ENCODE results near the gene DESI2.

Gene DESI2

DNA sequence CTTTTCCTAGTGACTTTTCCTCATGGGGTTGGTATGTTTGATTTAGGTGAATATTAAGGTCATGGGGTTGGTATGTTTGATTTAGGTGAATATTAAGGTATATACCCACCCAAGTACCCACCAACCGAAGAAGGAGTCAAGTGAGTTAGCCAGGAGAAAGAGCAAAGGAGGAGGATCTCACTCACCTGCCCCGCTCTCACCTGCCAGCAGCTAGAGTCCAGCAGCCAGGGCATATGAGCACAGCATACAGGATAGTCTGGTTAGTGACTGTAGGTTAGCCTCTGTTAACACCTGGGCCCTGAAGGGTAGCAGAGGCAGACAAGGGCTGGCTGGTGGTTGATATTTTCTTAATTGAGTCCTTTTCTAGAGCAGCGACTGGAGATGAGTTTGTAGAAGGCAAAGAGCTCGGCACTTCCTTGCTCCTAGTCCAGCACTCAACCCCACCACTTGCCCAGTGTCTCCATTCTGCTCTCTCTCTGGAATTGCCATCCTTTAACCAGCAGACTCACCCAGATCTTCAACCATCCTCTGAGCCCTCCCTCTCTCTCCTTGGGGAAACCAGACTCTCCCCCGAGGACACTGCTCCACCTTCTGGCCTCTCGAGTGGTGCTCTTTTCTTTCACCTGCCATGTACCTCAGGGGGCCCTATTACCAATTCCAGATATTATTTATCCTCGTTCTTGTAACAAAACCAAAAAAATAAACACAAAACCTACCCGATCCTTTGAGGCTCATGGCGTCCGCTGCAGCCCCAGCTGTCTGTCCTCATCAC lies 16.3 kb upstream of the DESI2 start:
- Histone ChIP-seq H3K36me3 (ENCODE audit: control insufficient read depth in 2 of 2, insufficient read depth in 2 of 2, low read length in 2 of 2) (no peaks in the 10 kb centered on the region), H3K9me3 (ENCODE audit: control insufficient read depth in 2 of 2, low read length in 2 of 2) (no peaks in the 10 kb centered on the region), H3K4me3 (ENCODE audit: low read length in 2 of 2) (no peak overlapping the region), H3K27ac (ENCODE audit: low read length) (no peak overlapping the region), H3K4me1 (ENCODE audit: control insufficient read depth, insufficient read depth, low read length) (no peaks in the 10 kb centered on the region), H3K27me3 (ENCODE audit: control insufficient read depth in 1 of 2, insufficient read depth in 2 of 2, low read length in 2 of 2) (no peaks in the 10 kb centered on the region), H3K9ac (ENCODE audit: low read length in 2 of 2) (no peak overlapping the region)

DNA sequence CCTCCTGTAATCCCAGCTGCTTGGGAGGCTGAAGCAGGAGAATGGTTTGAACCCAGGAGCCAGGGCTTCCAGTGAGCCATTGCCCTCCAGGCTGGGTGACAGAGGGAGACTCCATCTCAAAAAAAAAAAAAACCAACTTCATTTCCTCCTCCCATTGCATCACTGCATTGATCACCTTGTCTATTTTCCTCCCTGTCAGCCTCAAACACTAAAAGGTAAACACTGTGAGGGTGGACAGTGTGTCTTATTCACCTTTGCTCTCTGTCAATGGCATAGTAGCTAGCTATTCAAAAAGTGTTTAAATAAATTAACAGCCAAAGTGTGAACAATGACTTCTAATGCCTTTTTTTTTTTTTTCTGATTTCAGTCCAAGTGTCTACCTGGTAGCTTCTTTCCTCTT lies 13.4 kb upstream of the DESI2 start:
- Histone ChIP-seq H3K36me3 (ENCODE audit: control insufficient read depth in 2 of 2, insufficient read depth in 2 of 2, low read length in 2 of 2) (no peaks in the 10 kb centered on the region), H3K9me3 (ENCODE audit: control insufficient read depth in 2 of 2, low read length in 2 of 2) (no peaks in the 10 kb centered on the region), H3K4me1 (ENCODE audit: control insufficient read depth, insufficient read depth, low read length) (no peaks in the 10 kb centered on the region), H3K27ac (ENCODE audit: low read length) (no peak overlapping the region), H3K4me3 (ENCODE audit: low read length in 2 of 2) (no peak overlapping the region), H3K9ac (ENCODE audit: low read length in 2 of 2) (no peak overlapping the region), H3K27me3 (ENCODE audit: control insufficient read depth in 1 of 2, insufficient read depth in 2 of 2, low read length in 2 of 2) (no peaks in the 10 kb centered on the region)

DNA sequence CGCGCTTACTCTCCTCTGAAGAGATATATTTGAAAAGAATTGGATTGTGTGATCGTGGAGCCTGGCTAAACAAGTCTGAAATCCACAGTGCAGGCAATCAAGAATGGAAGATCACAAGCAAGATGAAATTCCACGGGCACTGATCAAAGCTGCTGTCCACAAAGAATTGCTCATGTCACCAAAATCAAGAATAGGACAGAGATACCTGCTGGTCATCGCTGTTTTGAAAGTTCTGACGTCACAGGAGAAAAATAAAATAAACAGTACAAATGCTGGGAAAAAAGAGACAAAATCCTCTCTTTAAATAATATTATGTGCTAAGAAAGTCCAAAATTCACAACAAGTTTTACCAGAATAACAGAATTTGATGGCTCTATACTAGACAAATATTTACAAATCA lies 12.0 kb upstream of the DESI2 start:
- H3K27ac ChIP-seq (ENCODE audit: low read length): no peak overlapping the region
- no peak overlapping the region for H3K9ac ChIP-seq (ENCODE audit: low read length in 2 of 2)
- H3K4me1 ChIP-seq (ENCODE audit: control insufficient read depth, insufficient read depth, low read length): no peaks in the 10 kb centered on the region

DNA sequence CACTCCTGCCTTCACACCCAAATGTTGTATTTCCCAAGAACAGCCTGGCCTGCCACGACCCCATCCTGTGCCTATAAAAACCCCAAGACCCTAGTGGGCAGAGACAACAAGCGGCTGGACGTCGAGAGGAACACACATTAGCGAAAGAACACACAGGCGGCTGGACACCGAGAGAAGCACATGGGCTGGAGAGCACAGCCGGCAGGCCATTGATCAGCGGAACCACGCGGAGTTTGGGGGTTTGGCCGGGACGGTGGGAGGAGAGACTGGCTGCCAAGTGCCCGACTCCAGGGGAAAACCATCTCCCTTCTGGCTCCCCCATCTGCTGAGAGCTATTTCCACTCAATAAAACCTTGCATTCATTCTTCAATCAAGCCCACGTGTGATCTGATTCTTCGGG lies 10.4 kb upstream of the DESI2 start:
- Histone ChIP-seq H3K36me3 (ENCODE audit: control insufficient read depth in 2 of 2, insufficient read depth in 2 of 2, low read length in 2 of 2) (no peaks in the 10 kb centered on the region), H3K9me3 (ENCODE audit: control insufficient read depth in 2 of 2, low read length in 2 of 2) (no peaks in the 10 kb centered on the region), H3K9ac (ENCODE audit: low read length in 2 of 2) (no peak overlapping the region), H3K4me3 (ENCODE audit: low read length in 2 of 2) (no peak overlapping the region), H3K27ac (ENCODE audit: low read length) (no peak overlapping the region), H3K4me1 (ENCODE audit: control insufficient read depth, insufficient read depth, low read length) (no peaks in the 10 kb centered on the region), H3K27me3 (ENCODE audit: control insufficient read depth in 1 of 2, insufficient read depth in 2 of 2, low read length in 2 of 2) (peaks cover 0 to 2% of the 10 kb centered on the region in 2 donors)

More for the DNA sequence above, 12.0 kb upstream of the DESI2 start:
- Histone ChIP-seq H3K9me3 (ENCODE audit: control insufficient read depth in 2 of 2, low read length in 2 of 2) (no peaks in the 10 kb centered on the region), H3K4me3 (ENCODE audit: low read length in 2 of 2) (no peak overlapping the region), H3K36me3 (ENCODE audit: control insufficient read depth in 2 of 2, insufficient read depth in 2 of 2, low read length in 2 of 2) (no peaks in the 10 kb centered on the region), H3K27me3 (ENCODE audit: control insufficient read depth in 1 of 2, insufficient read depth in 2 of 2, low read length in 2 of 2) (no peaks in the 10 kb centered on the region)

DNA sequence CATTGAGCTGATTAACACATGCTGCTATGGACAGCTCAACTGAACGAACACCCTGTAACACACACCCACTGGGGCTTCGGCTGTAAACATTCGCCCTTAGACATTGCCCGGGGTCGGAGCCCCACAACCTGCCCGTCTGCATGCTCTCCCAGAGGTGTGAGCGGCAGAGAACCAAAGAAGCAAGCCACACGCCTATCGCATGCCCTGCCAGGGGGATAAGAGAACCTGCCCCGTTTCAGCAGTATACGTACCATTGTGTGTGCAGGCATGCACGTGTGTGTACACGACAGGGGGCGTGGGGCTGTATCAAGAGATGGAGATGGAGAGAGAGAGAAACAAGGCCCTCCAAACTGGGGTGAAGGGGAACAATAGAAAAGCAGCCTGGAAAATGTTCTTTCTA lies 9.9 kb upstream of the DESI2 start:
- H3K9ac ChIP-seq (ENCODE audit: low read length in 2 of 2): no peak overlapping the region
- peaks cover 0 to 2% of the 10 kb centered on the region in 2 donors for H3K27me3 ChIP-seq (ENCODE audit: control insufficient read depth in 1 of 2, insufficient read depth in 2 of 2, low read length in 2 of 2)
- no peak overlapping the region for H3K27ac ChIP-seq (ENCODE audit: low read length)
- H3K36me3 ChIP-seq (ENCODE audit: control insufficient read depth in 2 of 2, insufficient read depth in 2 of 2, low read length in 2 of 2): no peaks in the 10 kb centered on the region
- no peaks in the 10 kb centered on the region for H3K9me3 ChIP-seq (ENCODE audit: control insufficient read depth in 2 of 2, low read length in 2 of 2)
- no peak overlapping the region for H3K4me3 ChIP-seq (ENCODE audit: low read length in 2 of 2)
- no peaks in the 10 kb centered on the region for H3K4me1 ChIP-seq (ENCODE audit: control insufficient read depth, insufficient read depth, low read length)

DNA sequence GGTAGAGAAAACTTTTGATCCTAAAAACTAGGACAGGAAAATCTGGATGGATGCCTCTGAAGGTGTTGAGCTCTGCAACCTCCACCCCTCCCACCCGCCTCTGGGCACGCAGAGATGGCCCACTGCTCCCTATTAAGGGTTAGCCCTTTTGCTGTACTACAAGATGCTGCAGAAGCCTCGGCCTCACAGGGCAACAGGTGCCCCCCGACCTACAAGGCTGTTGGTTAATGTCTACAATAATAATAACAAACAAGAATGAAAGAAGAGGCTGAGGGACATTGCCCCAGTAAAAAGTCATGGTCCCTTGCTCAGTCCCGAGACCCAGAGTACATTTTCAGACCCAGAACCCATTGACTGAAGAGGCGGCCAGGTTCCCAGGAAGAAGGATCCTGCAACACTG lies 7.5 kb upstream of the DESI2 start:
- Histone ChIP-seq H3K9ac (ENCODE audit: low read length in 2 of 2) (no peak overlapping the region), H3K27me3 (ENCODE audit: control insufficient read depth in 1 of 2, insufficient read depth in 2 of 2, low read length in 2 of 2) (peaks cover 0 to 2% of the 10 kb centered on the region in 2 donors), H3K27ac (ENCODE audit: low read length) (no peak overlapping the region), H3K4me1 (ENCODE audit: control insufficient read depth, insufficient read depth, low read length) (no peaks in the 10 kb centered on the region), H3K36me3 (ENCODE audit: control insufficient read depth in 2 of 2, insufficient read depth in 2 of 2, low read length in 2 of 2) (no peaks in the 10 kb centered on the region), H3K9me3 (ENCODE audit: control insufficient read depth in 2 of 2, low read length in 2 of 2) (no peaks in the 10 kb centered on the region), H3K4me3 (ENCODE audit: low read length in 2 of 2) (no peak overlapping the region)

DNA sequence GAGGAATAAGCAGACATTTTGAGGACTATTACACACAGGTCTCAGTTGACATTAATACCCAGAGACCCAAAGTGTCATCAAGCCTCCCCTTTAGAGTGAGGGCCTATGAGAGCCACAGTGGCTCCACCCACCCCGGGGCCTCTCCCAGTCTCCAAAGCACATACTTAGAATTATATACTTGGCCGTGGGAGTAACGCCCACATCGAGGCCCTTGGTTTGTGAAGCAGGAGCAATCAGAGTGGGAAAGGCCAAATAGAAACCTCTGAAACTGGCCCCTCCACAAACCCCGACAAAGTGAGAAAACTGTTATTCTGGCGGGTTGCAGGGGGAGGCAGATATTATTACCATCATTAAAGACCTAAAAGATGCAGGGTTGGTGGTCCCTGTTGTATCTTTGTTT lies 7.0 kb upstream of the DESI2 start:
- H3K9me3 ChIP-seq (ENCODE audit: control insufficient read depth in 2 of 2, low read length in 2 of 2): no peaks in the 10 kb centered on the region
- no peak overlapping the region for H3K27ac ChIP-seq (ENCODE audit: low read length)
- H3K4me1 ChIP-seq (ENCODE audit: control insufficient read depth, insufficient read depth, low read length): no peaks in the 10 kb centered on the region
- H3K36me3 ChIP-seq (ENCODE audit: control insufficient read depth in 2 of 2, insufficient read depth in 2 of 2, low read length in 2 of 2): no peaks in the 10 kb centered on the region
- H3K4me3 ChIP-seq (ENCODE audit: low read length in 2 of 2): no peak overlapping the region
- H3K27me3 ChIP-seq (ENCODE audit: control insufficient read depth in 1 of 2, insufficient read depth in 2 of 2, low read length in 2 of 2): peaks cover 0 to 2% of the 10 kb centered on the region in 2 donors
- H3K9ac ChIP-seq (ENCODE audit: low read length in 2 of 2): no peak overlapping the region

DNA sequence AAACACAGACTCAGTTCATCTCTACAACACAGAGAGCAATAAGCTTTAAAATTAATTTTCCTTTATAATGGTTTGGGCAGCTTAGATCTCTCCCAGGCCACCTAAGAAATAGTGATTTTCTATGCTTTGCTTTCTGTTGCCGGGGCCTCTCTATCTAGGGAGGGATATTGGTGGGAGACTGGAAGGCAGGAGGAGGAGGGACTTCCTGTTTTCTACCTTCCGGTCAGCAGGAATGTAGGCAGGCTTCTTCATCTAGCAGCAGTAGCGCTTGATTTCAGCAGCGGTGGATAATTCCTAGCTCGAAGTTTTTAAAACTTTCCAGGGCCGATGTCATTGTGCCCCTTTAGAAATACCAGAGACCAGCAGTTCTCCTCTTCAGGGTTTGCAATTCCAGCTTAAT lies 5.1 kb upstream of the DESI2 start:
- Histone ChIP-seq H3K4me3 (ENCODE audit: low read length in 2 of 2) (no peak overlapping the region), H3K36me3 (ENCODE audit: control insufficient read depth in 2 of 2, insufficient read depth in 2 of 2, low read length in 2 of 2) (no peaks in the 10 kb centered on the region), H3K9me3 (ENCODE audit: control insufficient read depth in 2 of 2, low read length in 2 of 2) (no peaks in the 10 kb centered on the region), H3K27me3 (ENCODE audit: control insufficient read depth in 1 of 2, insufficient read depth in 2 of 2, low read length in 2 of 2) (peaks cover 0 to 2% of the 10 kb centered on the region in 2 donors), H3K27ac (ENCODE audit: low read length) (no peak overlapping the region), H3K9ac (ENCODE audit: low read length in 2 of 2) (no peak overlapping the region), H3K4me1 (ENCODE audit: control insufficient read depth, insufficient read depth, low read length) (peaks cover 5% of the 10 kb centered on the region)

DNA sequence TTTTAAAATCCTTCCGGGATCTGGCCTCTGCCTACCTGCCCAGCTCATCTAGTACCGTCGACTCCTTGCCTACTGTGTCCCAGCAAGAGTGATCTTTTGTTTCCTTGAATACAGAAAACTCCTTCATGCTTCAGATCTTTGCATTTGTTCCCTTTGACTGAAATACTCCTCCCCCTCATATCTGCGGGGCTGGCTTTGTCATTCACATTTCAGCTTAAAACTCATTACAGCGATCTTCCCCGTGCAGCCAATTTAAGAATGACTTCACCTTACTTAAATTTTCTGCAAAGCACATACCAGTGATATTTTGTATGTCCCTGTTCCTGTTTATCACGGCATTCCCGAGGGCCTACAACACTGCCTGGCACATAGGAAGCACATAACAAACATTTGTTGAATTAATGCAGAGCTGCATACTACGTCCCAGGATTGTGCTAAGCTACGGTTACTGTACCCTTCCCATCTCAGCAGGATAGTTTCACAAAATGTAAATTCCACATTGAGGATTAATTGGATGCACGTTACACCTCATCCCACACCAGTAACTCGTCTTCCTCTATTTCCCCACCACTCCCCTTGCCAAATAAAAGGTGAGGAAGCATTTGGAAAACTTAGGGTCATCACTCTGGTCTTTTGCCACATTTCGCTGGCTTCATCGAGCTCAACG lies 837 bp upstream of the DESI2 start:
- H3K4me1 ChIP-seq (ENCODE audit: control insufficient read depth, insufficient read depth, low read length): peaks cover 5% of the 10 kb centered on the region
- H3K9ac ChIP-seq (ENCODE audit: low read length in 2 of 2): peak overlapping the region; percentile 56 to 73
- no peaks in the 10 kb centered on the region for H3K9me3 ChIP-seq (ENCODE audit: control insufficient read depth in 2 of 2, low read length in 2 of 2)
- no peaks in the 10 kb centered on the region for H3K27me3 ChIP-seq (ENCODE audit: control insufficient read depth in 1 of 2, insufficient read depth in 2 of 2, low read length in 2 of 2)
- peak overlapping the region; percentile 78 for H3K27ac ChIP-seq (ENCODE audit: low read length)
- H3K36me3 ChIP-seq (ENCODE audit: control insufficient read depth in 2 of 2, insufficient read depth in 2 of 2, low read length in 2 of 2): no peaks in the 10 kb centered on the region
- peak overlapping the region; percentile 76 to 93 for H3K4me3 ChIP-seq (ENCODE audit: low read length in 2 of 2)

DNA sequence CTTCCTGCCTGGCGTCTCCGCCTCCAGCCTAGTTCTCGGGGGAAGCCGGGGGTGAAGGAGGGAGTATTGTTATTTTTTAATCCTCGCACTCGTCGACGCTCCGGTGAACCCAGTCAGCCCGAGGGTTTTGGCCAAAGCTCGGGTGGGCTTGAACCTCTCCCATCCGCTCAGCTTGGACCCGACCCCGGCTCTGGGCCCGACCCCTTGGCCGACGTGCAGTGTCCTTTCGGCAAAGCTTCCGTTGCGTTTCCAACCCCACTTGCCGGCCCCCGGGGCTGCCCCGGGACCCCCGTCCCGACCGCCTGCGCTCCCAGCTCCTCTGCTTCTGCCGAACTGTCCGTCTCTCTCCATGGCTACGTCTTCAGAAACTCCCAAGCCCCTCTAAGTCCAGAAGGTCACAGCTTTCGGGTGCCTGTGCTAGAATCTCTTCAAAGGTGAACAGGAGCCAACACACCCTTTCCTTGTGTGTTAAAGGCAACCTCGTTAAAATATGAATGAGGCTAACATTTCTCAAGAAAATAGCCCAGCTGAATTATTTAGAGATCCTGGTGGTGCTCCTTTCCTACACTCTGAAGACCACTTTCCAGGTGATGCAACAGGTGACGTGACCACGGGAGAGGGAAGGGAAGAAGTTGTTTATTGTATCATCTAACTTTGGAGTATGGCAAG lies 647 bp downstream of the DESI2 start:
- Histone ChIP-seq H3K27ac (ENCODE audit: low read length) (peak overlapping the region; percentile 78), H3K9ac (ENCODE audit: low read length in 2 of 2) (peak overlapping the region; percentile 83 to 91), H3K36me3 (ENCODE audit: control insufficient read depth in 2 of 2, insufficient read depth in 2 of 2, low read length in 2 of 2) (no peaks in the 10 kb centered on the region), H3K9me3 (ENCODE audit: control insufficient read depth in 2 of 2, low read length in 2 of 2) (no peaks in the 10 kb centered on the region), H3K27me3 (ENCODE audit: control insufficient read depth in 1 of 2, insufficient read depth in 2 of 2, low read length in 2 of 2) (no peaks in the 10 kb centered on the region), H3K4me1 (ENCODE audit: control insufficient read depth, insufficient read depth, low read length) (peaks cover 5% of the 10 kb centered on the region), H3K4me3 (ENCODE audit: low read length in 2 of 2) (peak overlapping the region; percentile 82 to 93)

Data from stomach smooth muscle (tissue), 2 donors.